Omental fat pad (tissue), 4 donors: Measurements from ENCODE around the gene TBC1D14. TPM values are rescaled to one million over a fixed set of nuclear protein-coding genes. Genes with fewer than 3 reads are reported as not detected.
A peak's percentile ranks its signal among the peaks of the same experiment; 100 is the strongest.

Experiments
- ATAC-seq: fragments of 150-250 bp; one replicate; pipeline ENCODE4 v1.9.1; 2016; ENCODE audit warnings: mild to moderate bottlenecking, moderate library complexity; ENCODE audit not compliant: low FRiP score
- DNase-seq: peaks from one replicate; pipeline ENCODE4 v3.0.0-alpha.2; 2019; ENCODE audit warnings: low spot score
- CTCF ChIP-seq, 3 donors: fragments of 450-650 bp; IDR thresholded peaks; one replicate each; pipeline ENCODE4 v1.5.1; 2016 to 2017; ENCODE audit warnings: antibody characterized with exemption in 3 of 3, mild to moderate bottlenecking in 3 of 3, moderate library complexity in 2 of 3
- total RNA-seq, 4 donors: library from RNA; depleted of rRNA; stranded (reverse); fragments of >200 nt; gene quantifications; one replicate each; pipeline ENCODE4 v1.1.0, GENCODE V29; 2016

TBC1D14 gene
- total RNA-seq, 4 donors from 2014 or later = 38.0 to 58.2 (median 56.8) TPM

DNA sequence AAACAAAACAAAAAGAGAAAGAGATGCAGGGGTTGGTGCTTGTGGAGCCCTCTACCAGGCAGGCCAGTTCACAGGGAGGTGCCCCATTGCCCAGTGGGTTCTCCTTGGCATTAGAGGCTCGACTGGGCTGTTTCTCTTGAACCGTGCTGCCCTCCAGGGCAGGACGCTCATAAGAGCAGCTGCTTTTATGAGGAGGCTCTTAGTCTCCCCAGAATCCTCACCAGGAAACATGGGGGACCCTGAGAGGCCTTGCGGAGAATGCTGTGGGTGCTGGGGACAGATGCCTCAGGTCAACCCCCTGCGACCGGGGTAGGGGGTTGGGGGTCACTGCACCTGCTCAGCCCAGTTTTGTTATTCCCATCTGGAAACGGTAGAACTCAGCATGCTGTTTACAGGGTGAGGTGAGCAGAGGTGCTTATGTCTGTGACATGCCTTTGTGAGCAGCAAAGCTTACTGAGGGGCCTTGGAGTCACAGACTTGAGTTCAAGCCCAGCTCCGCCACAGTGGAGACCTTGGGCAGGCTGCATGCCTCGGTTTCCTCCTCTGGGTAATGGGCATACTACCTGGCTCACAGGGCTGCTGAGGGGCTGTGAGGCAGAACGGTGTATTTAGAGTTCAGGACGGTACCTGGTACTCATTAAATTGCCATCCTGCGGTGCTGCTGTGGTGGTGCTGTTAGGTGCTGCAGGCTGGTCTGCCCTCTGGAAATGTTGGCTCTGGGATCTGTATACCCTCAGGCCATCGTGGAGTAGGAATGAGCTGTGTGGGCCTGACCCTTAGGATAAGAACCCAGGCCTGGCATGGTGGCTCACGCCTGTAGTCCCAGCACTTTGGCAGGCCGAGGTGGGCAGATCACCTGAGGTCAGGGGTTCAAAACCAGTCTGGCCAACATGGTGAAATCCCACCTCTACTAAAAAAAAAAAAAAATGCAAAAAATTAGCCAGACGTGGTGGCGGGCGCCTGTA, 5.7 kb downstream of the TBC1D14 start:
- no peak for TF ChIP-seq CTCF (IDR thresholded peaks at IDR 0.05)
- no peak for ATAC-seq
- DNase-seq = no peak

GRCh38 chr4:6916069-6916586, 6.5 kb downstream of the TBC1D14 start:
- ATAC-seq (no peak), DNase-seq (no peak)
- TF ChIP-seq CTCF (IDR thresholded peaks at IDR 0.05) = no peak

- DNase-seq = no peak
- ATAC-seq = peak; percentile 60
- no peak for TF ChIP-seq CTCF (IDR thresholded peaks at IDR 0.05)
These were observed 7.2 kb downstream of the TBC1D14 start for GRCh38 chr4:6916587-6917460.

DNA sequence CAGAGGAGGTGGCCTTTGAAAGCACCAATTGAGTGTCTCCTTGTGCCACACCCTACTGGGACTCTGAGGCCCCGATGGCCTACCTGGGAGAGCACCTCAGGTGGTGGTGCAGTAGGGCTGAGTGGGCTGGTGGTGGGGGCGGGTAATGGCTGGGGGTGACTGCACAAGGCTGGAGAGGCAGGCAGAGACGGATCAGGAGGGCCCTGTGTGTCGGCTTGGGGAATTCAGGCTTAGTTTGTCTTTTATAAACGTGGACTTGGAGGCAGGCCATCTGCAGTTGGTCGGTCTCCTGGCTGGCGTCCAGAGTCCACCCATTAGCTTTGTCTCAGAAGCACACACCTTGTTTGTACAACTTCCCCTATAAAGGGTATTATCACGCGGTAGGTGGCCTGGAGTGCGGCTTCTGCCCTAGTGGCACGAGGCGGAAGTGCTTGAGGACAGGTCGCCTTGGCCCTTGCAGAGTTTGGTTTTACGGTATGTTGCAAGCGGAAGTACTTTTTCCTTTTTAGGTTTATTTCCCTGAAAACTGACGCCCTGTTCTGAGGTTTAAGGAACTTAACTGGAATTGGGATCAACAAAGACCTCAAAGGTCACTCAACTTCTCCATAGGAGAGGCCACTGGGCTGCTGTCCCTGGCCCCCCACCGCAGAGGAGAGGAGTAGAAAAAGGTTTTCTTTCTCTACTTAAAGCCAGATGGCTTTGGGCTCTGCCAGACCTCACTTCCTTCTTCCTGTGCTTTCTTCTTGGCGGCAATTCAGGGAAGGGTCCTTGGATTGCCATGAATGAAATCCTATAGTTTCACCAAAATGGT, 8.0 kb downstream of the TBC1D14 start:
- peak in 1 of 3 donors; percentile 18 for TF ChIP-seq CTCF (IDR thresholded peaks at IDR 0.05)
- DNase-seq = peak; percentile 56
- ATAC-seq = peak; percentile 55

DNA sequence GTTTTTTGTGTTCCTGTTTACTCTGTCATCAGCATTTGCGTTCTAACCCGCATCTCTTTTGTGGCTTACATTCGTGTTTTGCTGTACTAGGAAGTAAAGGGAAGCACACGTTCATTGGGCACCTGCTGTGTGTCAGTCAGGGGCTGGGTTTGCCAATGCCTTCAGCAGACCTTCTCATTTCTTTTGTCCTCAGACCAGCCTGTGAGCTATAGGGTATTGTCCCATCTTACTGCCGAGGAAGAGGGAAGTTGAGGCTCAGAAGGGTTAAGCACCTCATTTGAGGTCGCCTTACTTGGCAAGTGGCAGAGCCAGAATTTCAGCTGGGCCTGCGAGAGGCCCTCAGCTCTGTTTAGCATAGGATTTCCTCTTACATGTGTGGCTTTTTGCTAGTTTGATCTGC, 8.7 kb downstream of the TBC1D14 start:
- ATAC-seq (no peak), DNase-seq (no peak)
- no peak for TF ChIP-seq CTCF (IDR thresholded peaks at IDR 0.05)

DNA sequence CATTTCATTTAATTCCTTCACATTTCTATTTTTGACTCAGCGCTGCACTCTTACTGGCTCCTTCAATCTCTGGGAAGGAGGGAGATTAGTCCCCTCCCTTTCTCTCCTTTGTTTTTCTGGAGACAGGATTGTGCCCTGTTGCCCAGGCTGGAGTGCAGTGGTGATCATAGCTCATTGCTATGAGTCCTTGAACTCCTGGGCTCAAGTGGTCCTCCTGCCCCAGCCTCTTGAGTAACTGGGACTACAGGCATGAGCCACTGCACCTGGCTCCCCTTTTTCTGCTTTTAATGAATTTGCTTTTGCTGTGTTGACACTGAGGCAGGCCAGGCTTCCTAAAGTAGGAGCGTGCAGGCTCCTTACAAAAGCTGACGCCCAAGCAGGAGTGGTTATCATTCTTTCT, 10.5 kb downstream of the TBC1D14 start:
- TF ChIP-seq CTCF (IDR thresholded peaks at IDR 0.05) = no peak

More for the DNA sequence above, 10.5 kb downstream of the TBC1D14 start:
- DNase-seq (no peak), ATAC-seq (no peak)
